GM18519 (cell line): Measurements from ENCODE around the gene SLC16A11.

Experiments used
- ATAC-seq: cut with Tn5 transposase; IDR thresholded peaks from one replicate; pipeline ENCODE4 v1.9.1; 2021; ENCODE audit warnings: mild to moderate bottlenecking, moderate library complexity; ENCODE audit not compliant: unreplicated experiment, low FRiP score

The SLC16A11 gene

GRCh38 chr17:7029096-7029495 is 14.8 kb downstream of the SLC16A11 start:
- ATAC-seq: no peak

- ATAC-seq: no peak
These were observed 16.6 kb downstream of the SLC16A11 start for GRCh38 chr17:7027335-7027734.

- no peak for ATAC-seq
These were observed 17.3 kb downstream of the SLC16A11 start for GRCh38 chr17:7026471-7027115.

GRCh38 chr17:7025245-7025644 is 18.6 kb downstream of the SLC16A11 start:
- no peak for ATAC-seq

GRCh38 chr17:7024402-7024785 is 19.5 kb downstream of the SLC16A11 start:
- ATAC-seq: no peak

GRCh38 chr17:7023576-7024401 is 20.1 kb downstream of the SLC16A11 start:
- ATAC-seq: no peak

- no peak for ATAC-seq
These were observed 20.9 kb downstream of the SLC16A11 start, which contains the start of gene BCL6B for GRCh38 chr17:7022781-7023571. TSS of gene BCL6B (plus strand) at chr17:7023050. CDS start at chr17:7023672, 622 bp downstream.

GRCh38 chr17:7021993-7022778 is 21.7 kb downstream of the SLC16A11 start:
- ATAC-seq: peak; percentile 63

GRCh38 chr17:7020894-7021664 is 22.8 kb downstream of the SLC16A11 start:
- no peak for ATAC-seq

- ATAC-seq: no peak
These were observed 23.9 kb downstream of the SLC16A11 start for GRCh38 chr17:7019839-7020519.

- no peak for ATAC-seq
These were observed 24.5 kb downstream of the SLC16A11 start for GRCh38 chr17:7019367-7019766.

- no peak for ATAC-seq
These were observed 25.4 kb downstream of the SLC16A11 start for GRCh38 chr17:7018331-7018964.

GRCh38 chr17:7017827-7018200 is 26.1 kb downstream of the SLC16A11 start:
- no peak for ATAC-seq

- ATAC-seq: no peak
These were observed 26.7 kb downstream of the SLC16A11 start for GRCh38 chr17:7016886-7017826.

- no peak for ATAC-seq
These were observed 27.5 kb downstream of the SLC16A11 start for GRCh38 chr17:7016418-7016817.

GRCh38 chr17:7014995-7015958 is 28.6 kb downstream of the SLC16A11 start:
- peak; percentile 7 for ATAC-seq
